Measurements from ENCODE around the gene ZNF70.

The ZNF70 gene

DNA sequence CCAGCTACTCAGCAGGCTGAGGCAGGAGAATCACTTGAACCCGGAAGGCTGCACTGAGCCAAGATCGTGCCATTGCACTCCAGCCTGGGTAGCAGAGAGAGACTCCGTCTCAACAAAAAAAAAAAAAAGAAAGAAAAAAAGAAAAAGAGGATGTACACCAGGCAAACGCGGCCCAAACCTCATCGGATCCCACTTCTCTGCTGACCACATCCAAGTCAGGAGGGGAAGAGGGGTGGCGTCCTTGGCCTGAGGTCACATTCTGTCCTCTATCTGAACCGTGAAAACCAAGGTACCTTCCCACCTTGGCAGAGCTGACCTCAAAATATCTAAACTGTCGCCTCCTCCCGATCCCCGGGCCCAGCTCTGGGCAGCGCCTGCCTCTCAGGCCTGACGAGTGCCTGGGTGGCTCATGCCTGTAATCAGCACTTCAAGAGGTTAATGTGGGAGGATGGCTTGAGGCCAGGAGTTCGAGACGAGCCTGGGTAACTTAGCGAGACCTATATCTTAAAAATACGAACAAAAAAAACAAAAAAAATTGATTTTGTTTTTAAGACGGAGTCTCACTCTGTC lies 35.0 kb downstream of the ZNF70 start:
- no peak for DNase-seq

DNA sequence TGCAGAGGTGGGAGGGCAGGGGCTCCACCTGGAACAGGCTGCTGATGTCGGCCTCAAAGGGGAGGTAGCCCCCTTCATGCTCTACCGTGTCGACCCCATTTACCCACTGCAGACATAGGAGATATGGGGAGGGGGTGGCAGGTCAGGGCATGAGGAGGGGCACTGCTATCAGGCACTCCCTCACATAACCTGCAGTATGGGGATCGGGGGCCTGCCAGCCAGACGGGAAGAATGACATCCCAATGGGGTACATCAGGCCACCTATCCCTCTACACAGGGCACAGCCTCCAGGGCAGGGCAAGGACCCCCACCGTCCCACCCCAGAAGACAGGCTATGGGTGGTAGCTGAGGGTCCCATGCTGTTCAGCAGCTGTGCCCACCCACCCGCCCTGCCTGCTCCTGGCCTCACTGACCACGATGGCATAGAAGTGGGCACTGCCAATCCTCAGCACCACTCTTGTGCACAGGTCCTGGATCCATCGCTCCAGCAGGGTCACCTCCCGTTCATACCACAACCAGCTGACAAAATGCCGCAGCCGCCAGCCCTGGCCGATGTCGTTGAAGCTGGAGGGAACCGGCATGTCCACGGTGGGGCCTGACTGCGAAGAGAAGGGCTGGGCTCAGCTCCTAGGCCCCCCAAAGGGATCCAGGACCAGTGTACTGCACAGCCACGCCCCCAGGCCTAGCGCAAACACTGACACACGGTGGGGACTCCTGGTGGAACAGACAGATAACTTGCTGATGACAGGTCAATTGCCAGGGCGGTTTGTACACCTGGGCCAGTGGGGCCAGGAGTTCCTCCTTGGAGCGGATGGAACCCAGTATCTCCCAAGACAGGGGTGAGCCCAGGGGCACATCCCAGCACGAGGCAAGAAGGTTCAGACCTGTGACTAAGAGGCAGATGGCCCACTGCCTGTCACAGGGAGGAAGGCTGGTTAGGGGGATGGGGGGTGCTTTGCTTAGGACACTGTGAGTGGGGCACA lies 36.0 kb downstream of the ZNF70 start:
- DNase-seq, result no peak

DNA sequence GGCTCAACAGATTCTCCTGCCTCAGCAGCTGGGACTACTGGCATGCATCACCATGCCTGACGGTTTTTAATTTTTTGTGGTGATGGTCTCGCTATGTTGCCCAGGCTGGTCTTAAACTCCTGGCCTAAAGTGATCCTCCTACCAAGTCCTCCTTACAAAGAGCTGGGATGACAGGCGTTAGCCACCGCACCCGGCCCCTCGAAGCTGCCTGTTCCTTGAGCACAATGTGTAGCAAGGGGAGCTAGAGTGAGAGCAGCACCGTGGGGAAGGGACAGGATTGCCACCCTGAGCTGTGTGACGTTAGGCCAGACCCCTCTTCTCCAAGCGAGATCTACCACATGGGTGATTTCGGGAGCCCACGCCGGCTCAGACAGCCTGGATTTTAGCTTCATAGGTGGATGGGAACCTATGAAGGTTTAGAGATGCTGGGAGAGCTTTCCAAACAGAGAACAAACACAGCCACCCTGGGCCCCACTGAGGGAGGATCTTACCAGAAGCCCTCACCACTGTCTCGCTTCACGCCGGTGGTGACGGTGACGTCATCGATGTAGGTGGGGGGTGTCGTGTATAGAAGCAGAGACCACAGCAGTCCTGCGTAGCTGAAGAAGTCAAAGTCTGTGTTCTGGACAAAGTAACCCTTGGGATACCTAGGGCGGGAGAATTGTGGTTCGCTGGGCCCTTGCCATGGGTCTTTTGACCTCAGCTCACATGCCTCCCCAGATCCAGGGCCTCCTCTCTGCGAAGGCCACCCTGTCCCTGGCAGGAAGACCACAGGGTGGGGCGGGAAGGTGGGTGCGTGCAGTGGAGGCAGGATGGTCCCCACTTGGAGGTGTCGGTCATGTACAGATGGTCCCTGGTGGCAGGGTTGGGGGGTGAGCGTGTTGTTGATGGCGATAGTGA lies 37.0 kb downstream of the ZNF70 start:
- no peak for DNase-seq

DNA sequence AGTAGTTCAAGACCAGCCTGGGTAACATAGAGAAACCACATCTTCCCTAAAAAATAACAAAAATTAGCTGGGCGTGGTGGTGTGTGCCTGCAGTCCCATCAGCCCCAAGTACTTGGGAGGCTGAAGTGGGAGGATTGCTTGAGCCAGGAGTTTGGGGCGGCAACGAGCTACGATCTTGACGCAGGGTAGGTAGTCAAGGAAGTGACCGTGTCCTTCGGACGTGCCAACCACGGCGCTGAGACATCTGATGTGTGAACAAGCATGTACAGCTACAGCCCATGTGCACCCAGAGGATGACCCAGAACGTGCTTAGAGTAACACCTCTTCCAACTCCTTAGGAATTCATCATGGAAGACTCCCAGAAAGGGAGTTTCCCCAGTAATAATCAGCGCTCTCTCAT lies 38.7 kb downstream of the ZNF70 start:
- DNase-seq, result no peak

DNA sequence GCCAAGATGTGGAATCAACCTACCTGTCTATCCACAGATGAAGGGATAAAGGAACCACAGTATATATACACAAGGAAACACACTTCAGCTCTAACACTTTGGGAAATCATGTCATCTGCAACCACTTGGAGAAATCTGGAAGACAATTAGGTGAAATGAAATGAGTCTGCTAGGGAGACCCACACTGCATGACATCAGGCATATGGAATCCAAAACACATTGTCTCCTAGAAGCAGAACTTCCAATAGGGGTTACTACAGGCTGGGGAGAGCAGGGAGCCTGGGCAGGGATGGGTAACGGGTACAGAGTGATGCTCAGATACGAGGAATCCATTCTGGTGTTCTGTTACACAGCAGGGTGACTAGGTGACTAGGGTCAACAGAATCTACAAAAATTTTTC lies 41.8 kb downstream of the ZNF70 start:
- DNase-seq, result no peak

DNA sequence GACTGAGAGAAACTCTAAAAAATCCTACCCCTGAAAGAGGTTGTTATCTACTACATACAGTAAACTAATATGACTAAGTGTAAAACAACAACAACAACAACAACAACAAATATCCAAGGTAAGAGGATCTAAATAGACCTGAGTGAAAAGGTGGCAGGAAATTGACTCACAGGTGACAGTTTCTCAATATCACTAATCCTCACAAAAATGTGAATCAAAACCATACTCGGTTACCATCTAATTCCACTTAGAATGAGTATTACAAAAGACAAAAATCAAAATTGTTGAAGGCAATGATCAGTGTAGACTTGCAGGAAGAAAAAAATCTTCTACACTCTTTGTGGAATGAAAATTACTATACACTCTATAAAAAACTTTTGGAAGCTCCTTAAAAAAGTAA lies 42.6 kb downstream of the ZNF70 start:
- DNase-seq, result no peak

DNA sequence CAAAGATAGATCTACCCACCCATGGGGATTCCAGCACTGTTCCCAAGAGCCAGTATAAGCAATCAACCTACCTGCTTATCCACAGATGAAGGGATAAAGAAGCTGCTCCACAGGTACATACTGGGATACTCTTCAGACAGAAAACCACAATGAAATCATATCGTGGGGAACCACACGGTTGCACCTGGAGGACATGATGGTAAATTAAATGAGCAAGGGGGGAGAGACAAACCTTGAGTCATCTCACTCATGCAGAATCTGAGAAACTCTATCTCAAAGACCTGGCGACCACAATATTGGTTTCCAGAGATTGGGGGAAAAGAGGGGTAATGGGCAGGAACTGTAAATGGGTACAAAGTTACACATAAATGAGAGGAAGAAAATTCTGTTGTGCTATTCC lies 45.6 kb downstream of the ZNF70 start:
- DNase-seq, result no peak

DNA sequence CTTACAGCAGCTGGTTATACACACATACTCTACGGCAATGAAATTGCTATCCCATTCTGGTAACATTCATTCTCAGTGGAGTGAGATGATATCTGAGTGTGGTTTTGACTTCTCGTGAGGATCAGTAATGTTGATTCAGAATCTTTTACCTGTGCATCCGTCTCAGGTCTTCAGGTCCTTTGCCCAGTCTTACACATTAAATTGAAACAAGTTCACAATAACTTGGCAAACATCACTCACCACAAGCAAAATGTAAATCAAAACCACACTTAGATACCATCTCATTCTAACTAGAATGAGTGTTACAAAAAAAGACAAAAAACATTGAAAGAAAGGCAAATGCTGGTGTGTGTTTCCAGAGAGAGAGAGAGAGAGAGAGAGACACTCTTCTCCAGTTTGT lies 46.1 kb downstream of the ZNF70 start:
- no peak for DNase-seq

DNA sequence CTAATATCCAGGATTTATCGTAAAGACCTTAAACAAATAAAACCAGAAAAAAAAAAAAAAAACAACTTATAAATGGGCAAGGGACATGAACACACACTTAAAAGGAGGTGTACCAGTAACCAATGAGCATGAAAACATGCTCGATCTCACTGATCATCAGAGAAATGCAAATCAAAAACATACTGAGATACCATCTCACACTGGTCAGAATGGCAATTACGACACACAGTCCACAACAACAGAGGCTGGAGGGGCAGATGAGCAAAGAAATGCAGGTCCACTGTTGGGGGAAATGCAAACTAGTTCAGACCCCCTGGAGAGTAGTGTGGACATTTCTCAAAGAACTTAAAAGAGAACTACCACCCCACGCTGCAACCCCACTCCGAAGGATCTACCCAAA lies 46.9 kb downstream of the ZNF70 start:
- DNase-seq, result no peak

DNA sequence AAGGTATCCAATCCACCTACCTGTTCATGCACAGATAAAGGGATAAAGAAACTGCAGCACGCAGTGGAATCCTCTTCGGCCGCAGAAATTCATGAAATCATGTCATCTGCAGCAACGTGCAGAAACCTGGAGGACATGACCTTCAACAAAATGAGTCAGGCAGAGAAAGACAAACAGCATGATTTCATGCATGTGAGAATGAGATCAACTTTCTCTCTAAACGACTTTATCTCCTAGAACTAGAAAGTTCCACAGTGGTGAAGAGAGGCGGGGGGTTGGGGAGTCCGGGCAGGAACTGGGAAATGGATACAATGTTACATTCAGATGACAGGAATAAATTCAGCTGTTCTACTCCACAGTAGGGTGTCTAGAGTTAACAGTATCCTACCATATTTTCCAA lies 50.2 kb downstream of the ZNF70 start:
- no peak for DNase-seq

DNA sequence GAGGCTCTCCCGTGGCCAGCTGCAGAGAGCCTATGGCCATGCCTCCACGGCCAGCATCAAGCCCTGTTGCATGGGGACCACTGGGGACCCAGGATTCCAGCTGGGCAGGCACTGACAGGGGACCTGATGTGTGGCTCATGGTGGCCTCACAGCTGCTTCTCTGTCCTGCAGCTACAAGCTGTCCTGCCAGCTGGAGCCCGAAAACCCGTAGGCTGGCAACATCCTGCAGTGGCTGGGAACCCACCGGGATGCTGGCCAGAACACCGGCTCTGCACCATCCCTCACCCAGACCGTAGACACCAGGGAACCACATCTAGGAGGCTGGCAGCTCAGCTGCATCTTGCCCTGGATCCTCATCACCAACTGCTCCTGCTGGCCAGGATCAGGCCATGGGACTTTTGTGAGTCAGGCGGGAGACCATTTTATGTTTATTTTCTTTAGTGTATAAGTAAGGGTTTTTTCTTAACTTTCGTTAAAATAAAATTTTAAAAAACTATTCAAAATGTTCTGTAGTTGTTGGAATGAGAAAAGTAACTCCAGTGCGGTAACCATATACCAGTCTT lies 52.2 kb downstream of the ZNF70 start:
- DNase-seq, result no peak

DNA sequence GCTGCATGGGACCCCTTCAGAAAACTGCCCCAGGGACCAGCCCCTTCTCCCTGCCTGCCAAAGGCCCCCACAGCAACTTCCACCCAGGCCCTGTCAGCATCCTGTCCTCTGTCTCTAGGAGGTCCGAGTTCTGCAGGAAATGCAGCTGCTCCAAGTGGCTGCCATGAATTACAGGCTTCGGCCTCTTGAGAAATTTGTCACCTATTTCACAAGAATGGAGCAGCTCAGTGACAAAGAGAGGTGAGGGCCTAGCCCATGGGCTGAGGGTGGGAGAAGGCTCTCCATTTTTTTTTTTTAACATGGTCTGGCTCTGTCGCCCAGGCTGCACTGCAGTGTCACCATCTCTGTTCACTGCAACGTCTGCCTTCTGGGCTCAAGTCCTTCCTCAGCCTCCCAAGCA lies 52.8 kb downstream of the ZNF70 start:
- DNase-seq, result no peak

DNA sequence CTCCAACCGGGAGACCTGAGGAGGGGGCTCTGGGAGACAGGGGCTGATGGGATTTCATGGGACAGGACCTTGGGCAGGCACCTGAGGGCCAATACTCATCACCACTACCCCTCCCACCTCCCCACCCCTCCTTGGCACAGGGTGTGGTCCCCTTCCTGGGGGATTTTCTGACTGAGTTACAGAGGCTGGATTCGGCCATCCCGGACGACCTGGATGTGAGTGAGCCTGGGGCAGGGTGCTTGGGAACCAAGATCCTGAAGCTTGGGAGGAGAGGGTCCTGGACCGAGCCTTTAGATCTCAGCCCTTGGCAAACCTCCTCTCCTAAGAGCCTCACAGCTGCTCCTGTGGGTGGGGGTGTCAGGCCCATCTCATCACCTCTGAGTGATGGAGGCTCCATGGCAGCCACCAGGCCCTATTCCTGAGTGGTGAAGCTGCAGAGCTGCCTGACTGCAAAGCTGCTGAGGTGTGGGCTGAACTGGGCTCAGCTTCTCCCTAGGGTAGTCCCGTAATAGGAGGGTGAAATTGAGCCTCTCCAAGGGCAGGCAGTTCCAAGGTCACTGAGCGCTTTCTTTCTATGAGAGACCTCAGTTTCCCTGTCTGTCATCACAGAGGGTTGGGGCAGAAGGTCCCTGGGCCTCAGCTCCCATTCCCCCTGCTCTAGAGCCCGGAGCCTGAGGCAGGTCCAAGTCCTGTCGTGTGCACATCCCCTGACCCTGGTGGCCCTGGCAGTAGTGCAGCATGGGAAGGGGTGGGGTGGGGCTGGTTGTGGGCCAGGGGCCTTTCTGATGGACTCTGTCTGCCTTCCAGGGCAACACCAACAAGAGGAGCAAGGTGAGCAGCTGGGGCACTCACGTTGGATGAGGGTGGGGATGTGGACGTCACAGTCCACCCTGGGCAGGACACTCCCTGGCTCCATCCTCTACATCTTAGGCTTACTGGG lies 53.6 kb downstream of the ZNF70 start:
- DNase-seq, result no peak

DNA sequence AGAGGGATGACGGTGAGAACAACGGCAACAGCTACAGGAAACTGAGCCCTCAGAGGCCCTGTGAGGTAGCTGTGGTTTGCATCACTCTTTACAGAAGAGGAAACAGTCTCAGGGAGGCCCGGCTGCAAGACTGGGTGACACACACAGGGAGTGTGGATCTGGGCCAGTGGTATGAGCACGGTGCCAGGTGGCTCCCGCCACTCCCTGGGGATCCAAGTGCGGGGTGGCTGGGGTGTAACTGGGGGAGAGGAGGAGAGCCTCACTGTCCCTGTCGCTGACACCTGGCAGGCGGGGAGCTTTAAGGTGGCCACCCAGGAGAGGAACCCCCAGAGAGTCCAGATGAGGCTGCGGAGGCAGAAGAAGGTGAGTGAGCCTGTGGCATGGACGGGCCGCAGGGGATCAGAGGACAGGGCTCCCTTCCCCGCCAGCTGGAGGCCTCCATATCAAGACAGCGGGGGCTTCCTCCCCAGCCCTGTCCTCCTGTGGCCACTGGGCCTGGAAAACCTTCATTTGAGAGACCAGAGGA lies 54.5 kb downstream of the ZNF70 start:
- peak; percentile 19 for DNase-seq

DNA sequence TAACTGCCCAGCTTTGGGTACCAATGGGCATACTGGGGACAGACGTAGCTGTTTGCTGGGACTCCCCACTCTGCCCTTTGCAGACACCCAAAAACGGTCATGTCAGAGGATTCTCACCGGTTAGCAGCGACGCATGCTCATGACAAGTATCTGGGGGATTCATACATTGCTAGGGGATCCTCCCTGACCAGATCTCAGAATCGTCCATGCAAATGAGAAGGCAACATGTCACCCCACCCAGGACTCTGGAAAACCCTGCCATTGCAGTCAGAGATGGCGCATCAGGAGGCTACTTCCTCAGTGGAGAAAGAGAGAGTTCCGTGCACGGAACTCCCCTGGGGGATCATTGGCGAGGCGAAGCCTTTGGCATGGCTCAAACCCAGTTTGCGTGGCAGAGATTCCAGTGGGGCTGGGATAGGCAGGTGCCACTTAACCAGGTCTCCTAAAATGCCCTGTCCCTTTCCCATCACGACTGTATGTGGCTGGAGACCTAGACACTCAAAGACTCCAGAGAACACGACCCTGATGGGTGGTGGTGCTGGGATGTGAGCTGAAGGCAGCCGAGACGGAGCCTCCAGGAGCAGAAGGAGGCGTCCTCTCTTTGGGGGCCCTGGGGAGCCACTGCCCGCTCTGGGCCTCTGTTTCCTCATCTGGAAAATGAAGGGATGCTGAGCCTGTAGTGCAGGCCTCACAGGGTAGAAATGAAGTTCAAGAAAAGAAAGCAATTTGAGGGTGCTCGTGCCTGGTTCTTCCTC lies 55.2 kb downstream of the ZNF70 start:
- DNase-seq, result no peak

DNA sequence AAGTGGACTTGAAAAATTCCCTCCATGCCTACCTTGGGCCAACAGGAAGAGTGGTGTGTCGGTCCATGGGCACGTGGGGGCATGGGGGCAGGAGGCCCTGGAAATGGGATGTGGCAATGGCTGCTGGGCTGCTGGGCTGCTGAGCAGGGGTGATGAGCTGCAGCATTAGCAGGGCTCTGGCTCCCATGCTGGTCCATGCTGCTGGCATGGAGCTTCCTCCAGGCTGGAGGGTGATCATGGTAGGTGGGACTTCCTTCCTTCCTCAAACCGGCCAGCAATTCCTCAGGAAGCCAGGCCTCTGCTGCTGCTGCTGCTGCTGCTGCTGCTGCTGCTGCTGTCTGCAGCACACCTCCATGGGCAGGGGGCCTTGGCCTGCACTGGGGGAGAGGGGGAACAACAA lies 55.8 kb downstream of the ZNF70 start:
- no peak for DNase-seq

DNA sequence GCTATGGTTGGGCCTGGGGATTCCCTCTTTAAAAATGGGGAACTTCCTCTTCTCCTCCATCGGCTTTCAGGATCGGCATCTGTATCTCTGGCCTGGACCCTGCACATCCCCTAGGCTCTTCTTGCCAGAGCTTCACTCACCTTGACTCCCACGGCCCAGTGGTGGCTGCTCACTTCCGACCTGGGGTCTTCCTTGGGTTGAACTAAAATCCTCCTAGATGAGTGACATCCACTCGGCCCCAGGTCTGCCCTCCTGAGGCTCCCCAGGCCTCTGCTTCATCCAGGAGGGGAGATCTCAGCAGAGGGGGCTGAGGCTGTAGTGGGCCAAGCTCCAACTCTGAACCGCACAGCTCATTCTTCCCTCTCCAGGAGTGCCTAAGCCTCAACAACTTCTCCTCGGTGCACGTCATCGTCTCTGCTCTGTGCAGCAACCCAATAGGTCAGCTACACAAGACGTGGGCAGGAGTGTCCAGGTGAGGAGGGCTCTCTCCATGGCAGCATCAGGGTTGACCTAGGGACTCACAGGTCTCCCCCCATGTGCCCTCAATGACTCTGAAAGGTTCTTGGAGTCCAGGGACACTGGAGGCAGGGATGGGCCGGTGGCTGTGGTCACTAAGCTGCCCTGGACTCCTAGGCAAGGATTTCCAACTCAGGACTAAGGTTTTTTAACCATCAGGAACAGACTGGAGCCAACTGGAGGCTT lies 56.8 kb downstream of the ZNF70 start:
- no peak for DNase-seq

DNA sequence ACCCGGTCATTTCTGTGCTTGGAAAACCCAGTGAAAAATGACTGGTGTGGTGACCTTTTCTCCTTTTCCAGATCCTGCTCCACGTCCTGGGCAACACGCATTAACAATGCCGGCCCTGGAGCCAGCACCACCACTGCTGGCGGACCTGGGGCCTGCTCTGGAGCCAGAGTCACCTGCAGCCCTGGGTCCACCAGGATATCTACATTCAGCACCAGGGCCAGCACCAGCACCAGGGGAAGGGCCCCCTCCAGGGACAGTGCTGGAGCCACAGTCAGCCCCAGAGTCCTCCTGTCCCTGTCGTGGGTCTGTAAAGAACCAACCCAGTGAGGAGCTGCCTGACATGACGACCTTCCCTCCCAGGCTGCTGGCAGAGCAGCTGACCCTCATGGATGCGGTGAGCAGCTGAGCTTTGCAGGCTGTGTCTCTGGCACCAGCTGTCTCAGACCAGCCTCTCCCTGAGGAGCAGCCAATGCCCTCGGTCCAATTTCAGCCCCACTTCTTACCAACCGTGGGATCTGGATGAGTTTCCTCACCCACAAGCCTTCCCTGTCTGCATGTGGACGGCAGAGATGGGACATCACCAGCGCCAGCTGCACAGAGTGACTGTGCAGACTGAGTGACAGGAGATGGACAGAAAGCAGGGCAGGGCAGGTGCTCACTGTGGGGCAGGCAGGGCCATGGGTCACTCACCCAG lies 58.2 kb downstream of the ZNF70 start:
- no peak for DNase-seq

DNA sequence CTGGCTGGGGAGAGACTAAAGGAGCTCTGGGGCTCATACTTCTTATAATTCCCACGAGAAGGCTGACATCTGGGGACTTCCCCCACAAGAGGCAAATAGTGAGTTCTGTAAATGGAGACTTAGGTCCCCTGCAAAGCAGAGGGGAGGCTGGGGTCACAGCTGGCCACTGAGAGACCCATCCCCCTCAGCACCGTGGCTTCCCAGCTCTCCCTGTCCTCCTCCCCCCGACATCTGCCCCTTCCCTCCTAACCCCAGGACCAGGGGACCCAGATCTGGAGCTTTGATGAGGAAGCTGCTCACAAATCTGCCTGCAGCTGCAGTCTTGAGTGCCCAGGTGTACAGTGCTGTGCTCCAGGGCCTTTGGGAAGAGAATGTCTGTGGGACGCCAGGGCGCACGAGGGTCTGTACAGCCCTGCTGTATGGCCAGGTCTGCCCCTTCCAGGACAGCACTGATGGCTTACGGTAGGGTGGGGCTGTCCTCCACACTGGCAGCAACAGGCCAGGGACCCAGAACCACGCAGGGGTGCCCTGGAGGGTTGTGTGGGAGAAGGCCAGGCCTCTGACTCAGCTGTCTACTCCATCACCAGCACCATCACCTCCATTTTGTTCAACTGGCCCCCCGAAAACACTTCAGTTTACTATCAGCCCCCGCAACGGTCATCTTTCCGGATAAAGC lies 59.0 kb downstream of the ZNF70 start:
- no peak for DNase-seq

Measured in activated gamma-delta T cell (primary cell).